Astrocyte (in vitro differentiated cells and primary cell): ENCODE measurements around the gene C11orf98. TPM values are rescaled to one million over a fixed set of nuclear protein-coding genes. Genes with fewer than 3 reads are reported as not detected.

Experiments used
- DNase-seq: peaks from one replicate; pipeline ENCODE4 v3.0.0-alpha.2; 2010; ENCODE audit warnings: low read depth
- FAIRE-seq: peaks from 2 replicates; lab custom pipeline; 2011; peaks lifted over from hg19 to GRCh38; lab: Jason Lieb, UNC
- H2AFZ ChIP-seq: 2 replicates; pipeline ENCODE4 v1.6.0; 2012; ENCODE audit warnings: low read depth, low read length, inconsistent platforms
- H3K27ac ChIP-seq: 2 replicates; pipeline ENCODE4 v1.5.1; 2011; ENCODE audit warnings: low read depth, low read length, inconsistent platforms
- H3K27me3 ChIP-seq: 2 replicates; pipeline ENCODE4 v1.6.0; 2011; ENCODE audit warnings: low read length, inconsistent platforms; ENCODE audit not compliant: insufficient read depth
- H3K36me3 ChIP-seq: 2 replicates; pipeline ENCODE4 v1.5.1; 2011; ENCODE audit warnings: low read length, inconsistent platforms; ENCODE audit not compliant: insufficient read depth
- H3K4me1 ChIP-seq: 2 replicates; pipeline ENCODE4 v1.5.1; 2011; ENCODE audit warnings: low read length, inconsistent platforms; ENCODE audit not compliant: insufficient read depth
- H3K4me2 ChIP-seq: 2 replicates; pipeline ENCODE4 v1.6.0; 2012; ENCODE audit warnings: low read length, inconsistent platforms
- H3K4me3 ChIP-seq: 2 replicates; pipeline ENCODE4 v1.5.1; 2011; ENCODE audit warnings: low read depth, mild to moderate bottlenecking, low read length, inconsistent platforms; ENCODE audit not compliant: insufficient read depth
- H3K79me2 ChIP-seq: 2 replicates; pipeline ENCODE4 v1.6.0; 2012; ENCODE audit warnings: mild to moderate bottlenecking, low read length, inconsistent platforms; ENCODE audit not compliant: insufficient read depth
- H3K9ac ChIP-seq: 2 replicates; pipeline ENCODE4 v1.6.0; 2012; ENCODE audit warnings: mild to moderate bottlenecking, low read length, inconsistent platforms
- H3K9me3 ChIP-seq: 2 replicates; pipeline ENCODE4 v1.5.1; 2012; ENCODE audit warnings: low read depth, mild to moderate bottlenecking, low read length, inconsistent platforms; ENCODE audit not compliant: insufficient read depth
- H4K20me1 ChIP-seq: 2 replicates; pipeline ENCODE4 v1.6.0; 2012; ENCODE audit warnings: low read length, inconsistent platforms; ENCODE audit not compliant: insufficient read depth
- H3K27ac Mint-ChIP-seq: one replicate; pipeline ENCODE4 v1.8.0; 2021; ENCODE audit warnings: mild to moderate bottlenecking, mixed read lengths; ENCODE audit not compliant: unreplicated experiment
- H3K27me3 Mint-ChIP-seq: one replicate; pipeline ENCODE4 v1.8.0; 2021; ENCODE audit warnings: low read depth, mixed read lengths; ENCODE audit not compliant: unreplicated experiment
- H3K36me3 Mint-ChIP-seq: one replicate; pipeline ENCODE4 v1.8.0; 2021; ENCODE audit warnings: low read depth, mixed read lengths; ENCODE audit not compliant: unreplicated experiment
- H3K4me1 Mint-ChIP-seq: one replicate; pipeline ENCODE4 v1.8.0; 2021; ENCODE audit warnings: low read depth, mixed read lengths; ENCODE audit not compliant: unreplicated experiment
- H3K4me3 Mint-ChIP-seq: one replicate; pipeline ENCODE4 v1.8.0; 2021; ENCODE audit warnings: mild to moderate bottlenecking, moderate library complexity, mixed read lengths; ENCODE audit not compliant: unreplicated experiment
- H3K9me3 Mint-ChIP-seq: one replicate; pipeline ENCODE4 v1.8.0; 2021; ENCODE audit warnings: mild to moderate bottlenecking, mixed read lengths; ENCODE audit not compliant: unreplicated experiment
- EZH2 ChIP-seq: IDR thresholded peaks from 2 replicates; pipeline ENCODE4 v1.6.1; 2012; ENCODE audit warnings: mild to moderate bottlenecking, low read length, inconsistent platforms; ENCODE audit not compliant: insufficient read depth
- total RNA-seq: library from RNA; stranded (reverse); gene quantifications from 2 replicates; pipeline ENCODE4 v1.2.1, GENCODE V29; 2021
- TF ChIP-seq, protein P1 (sequence below): IDR thresholded peaks from 2 replicates; pipeline ENCODE4 v1.5.1; 2011; ENCODE audit warnings: low read depth, mild to moderate bottlenecking, inconsistent platforms, low read length, moderate library complexity; ENCODE audit not compliant: insufficient read depth

The C11orf98 gene
- total RNA-seq, 1 donor from 2014 or later = 69.8 TPM

- peaks cover 6% of the 10 kb centered on the region for H3K36me3 Mint-ChIP-seq
- H3K4me2 ChIP-seq = peak within 1 kb of the TSS; percentile 94
- H3K4me3 Mint-ChIP-seq = peak within 1 kb of the TSS; percentile 92
- peaks cover 10% of the 10 kb centered on the region for H3K4me1 Mint-ChIP-seq
- no peak for FAIRE-seq
- H3K27me3 Mint-ChIP-seq = no peaks in the 10 kb centered on the region
- peaks cover 15% of the 10 kb centered on the region for H3K4me1 ChIP-seq
- peak within 1 kb of the TSS; percentile 77 for H3K27ac ChIP-seq
- peaks cover 9% of the 10 kb centered on the region for H4K20me1 ChIP-seq
- H3K27me3 ChIP-seq = no peaks in the 10 kb centered on the region
- peak within 1 kb of the TSS; percentile 87 for H3K4me3 ChIP-seq
- DNase-seq = peak; percentile 80
- peak within 1 kb of the TSS; percentile 90 for H3K27ac Mint-ChIP-seq
- no peaks in the 10 kb centered on the region for H3K9me3 Mint-ChIP-seq
- peaks cover 56% of the 10 kb centered on the region for H3K79me2 ChIP-seq
- TF ChIP-seq EZH2 = no peak
- TF ChIP-seq, protein P1, sequence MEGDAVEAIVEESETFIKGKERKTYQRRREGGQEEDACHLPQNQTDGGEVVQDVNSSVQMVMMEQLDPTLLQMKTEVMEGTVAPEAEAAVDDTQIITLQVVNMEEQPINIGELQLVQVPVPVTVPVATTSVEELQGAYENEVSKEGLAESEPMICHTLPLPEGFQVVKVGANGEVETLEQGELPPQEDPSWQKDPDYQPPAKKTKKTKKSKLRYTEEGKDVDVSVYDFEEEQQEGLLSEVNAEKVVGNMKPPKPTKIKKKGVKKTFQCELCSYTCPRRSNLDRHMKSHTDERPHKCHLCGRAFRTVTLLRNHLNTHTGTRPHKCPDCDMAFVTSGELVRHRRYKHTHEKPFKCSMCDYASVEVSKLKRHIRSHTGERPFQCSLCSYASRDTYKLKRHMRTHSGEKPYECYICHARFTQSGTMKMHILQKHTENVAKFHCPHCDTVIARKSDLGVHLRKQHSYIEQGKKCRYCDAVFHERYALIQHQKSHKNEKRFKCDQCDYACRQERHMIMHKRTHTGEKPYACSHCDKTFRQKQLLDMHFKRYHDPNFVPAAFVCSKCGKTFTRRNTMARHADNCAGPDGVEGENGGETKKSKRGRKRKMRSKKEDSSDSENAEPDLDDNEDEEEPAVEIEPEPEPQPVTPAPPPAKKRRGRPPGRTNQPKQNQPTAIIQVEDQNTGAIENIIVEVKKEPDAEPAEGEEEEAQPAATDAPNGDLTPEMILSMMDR = no peak
- peak within 1 kb of the TSS; percentile 74 for H2AFZ ChIP-seq
- H3K9ac ChIP-seq = peak within 1 kb of the TSS; percentile 88
- no peaks in the 10 kb centered on the region for H3K9me3 ChIP-seq
- peaks cover 9% of the 10 kb centered on the region for H3K36me3 ChIP-seq
Measured at GRCh38 chr11:62671608-62672389, 6.8 kb upstream of the C11orf98 start, which contains the start of the genes LBHD1 and UQCC3. LBHD1 (minus strand) TSS chr11:62672267; CDS start chr11:62670031, 2,236 bp downstream. UQCC3 (plus strand) TSS chr11:62671673; CDS start chr11:62671746, 73 bp downstream.

DNA sequence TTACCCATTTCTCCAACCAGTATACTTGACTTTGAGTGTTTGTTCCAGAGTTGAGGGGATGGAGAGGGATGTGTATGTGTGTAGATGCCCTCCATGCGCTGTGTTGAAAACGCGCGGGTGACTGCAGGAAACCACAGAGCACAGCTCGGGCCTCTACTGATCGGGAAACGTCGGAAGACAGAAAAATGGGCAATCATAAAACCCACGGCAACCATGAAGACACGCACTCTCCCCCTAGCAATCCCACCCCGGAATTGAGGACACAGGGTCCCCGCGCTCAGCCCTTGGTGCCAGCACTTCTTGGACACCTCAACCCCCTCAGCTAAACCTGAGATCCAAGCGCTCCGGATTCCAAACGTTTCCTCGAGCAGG is 6.2 kb upstream of the C11orf98 start:
- peak overlapping the region; percentile 77 for H3K27ac ChIP-seq
- peak overlapping the region; percentile 88 for H3K9ac ChIP-seq
- peaks cover 60% of the 10 kb centered on the region for H3K79me2 ChIP-seq
- Mint-ChIP-seq H3K4me1 (peaks cover 15% of the 10 kb centered on the region), H3K27ac (peak overlapping the region; percentile 90), H3K36me3 (peaks cover 6% of the 10 kb centered on the region), H3K4me3 (peak overlapping the region; percentile 92), H3K9me3 (no peaks in the 10 kb centered on the region), H3K27me3 (no peaks in the 10 kb centered on the region)
- H3K4me3 ChIP-seq = peak overlapping the region; percentile 87
- H3K4me2 ChIP-seq = peak overlapping the region; percentile 94
- peaks cover 9% of the 10 kb centered on the region for H3K36me3 ChIP-seq
- no peak for FAIRE-seq
- peak overlapping the region; percentile 74 for H2AFZ ChIP-seq
- H3K4me1 ChIP-seq = peaks cover 21% of the 10 kb centered on the region
- TF ChIP-seq, protein P1 = no peak
- TF ChIP-seq EZH2 = no peak
- no peak for DNase-seq
- H3K9me3 ChIP-seq = no peaks in the 10 kb centered on the region
- H3K27me3 ChIP-seq = no peaks in the 10 kb centered on the region
- H4K20me1 ChIP-seq = peaks cover 15% of the 10 kb centered on the region
